ENCODE results near the gene ZFP37.
A peak's percentile ranks its signal among the peaks of the same experiment; 100 is the strongest.
"Not testable (repeated sequence)": the region's sequence is repeated elsewhere in the genome, so short reads cannot be mapped to it uniquely, and the experiment has no call there.

ZFP37 gene

GRCh38 chr9:113056191-113057106 is at the start of gene ZFP37:
Gene ZFP37 (minus strand): TSS chr9:113056724. CDS start chr9:113056688, 36 bp downstream.
- intact Hi-C loops (cut with DNase I) = loop anchor here (1.0 to 10.0 kb wide), 2 partner anchors 44 to 358 kb away; partner anchors contain the start of genes C9orf43, POLE3 and ZNF883
- peak; percentile 88 to 99 (median 95) for DNase-seq

GRCh38 chr9:113105345-113105744 is 48.8 kb upstream of the ZFP37 start:
- intact Hi-C loops (cut with DNase I); DNase-seq: not testable (repeated sequence)

- intact Hi-C loops (cut with DNase I) = loop anchor here (10.0 kb wide), 1 partner anchor 161 kb away; no protein-coding TSS in a partner anchor
- DNase-seq = no peak
Measured at GRCh38 chr9:113095561-113095960, 39.0 kb upstream of the ZFP37 start.

GRCh38 chr9:113089924-113090323 is 33.4 kb upstream of the ZFP37 start:
- DNase-seq = peak in 1 of 10 donors; percentile 67
- intact Hi-C loops (cut with DNase I) = loop anchor here (10.0 kb wide), 1 partner anchor 155 kb away; no protein-coding TSS in a partner anchor

GRCh38 chr9:113089143-113089505 is 32.6 kb upstream of the ZFP37 start:
- intact Hi-C loops (cut with DNase I); DNase-seq: not testable (repeated sequence)

GRCh38 chr9:113088456-113089142 is 32.1 kb upstream of the ZFP37 start:
- intact Hi-C loops (cut with DNase I) = not testable (repeated sequence)
- DNase-seq = peak in 1 of 10 donors; percentile 73

GRCh38 chr9:113062932-113063310 is 6.4 kb upstream of the ZFP37 start:
- peak in 2 of 10 donors; percentile 8 to 51 for DNase-seq

GRCh38 chr9:113062256-113062931 is 5.9 kb upstream of the ZFP37 start:
- peak in 4 of 10 donors; percentile 13 to 71 (median 46) for DNase-seq
- intact Hi-C loops (cut with DNase I) = not testable (repeated sequence)

More at GRCh38 chr9:113062932-113063310, 6.4 kb upstream of the ZFP37 start:
- intact Hi-C loops (cut with DNase I) = not testable (repeated sequence)

GRCh38 chr9:113061072-113061850 is 4.7 kb upstream of the ZFP37 start:
- DNase-seq = peak in 3 of 10 donors; percentile 11 to 87 (median 27)
- intact Hi-C loops (cut with DNase I) = not testable (repeated sequence)

- intact Hi-C loops (cut with DNase I) = loop anchor here (10.0 kb wide), 1 partner anchor 355 kb away; the partner anchor contains the start of genes C9orf43 and POLE3
- peak in 2 of 10 donors; percentile 26 to 86 for DNase-seq
Measured at GRCh38 chr9:113059581-113060284, 3.2 kb upstream of the ZFP37 start.

GRCh38 chr9:113057193-113057592 is 669 bp upstream of the ZFP37 start:
- intact Hi-C loops (cut with DNase I) = loop anchor here (10.0 kb wide), 1 partner anchor 358 kb away; the partner anchor contains the start of genes C9orf43 and POLE3
- DNase-seq = no peak

- intact Hi-C loops (cut with DNase I) = no loop called here
- DNase-seq = no peak
Measured at GRCh38 chr9:113042884-113043657, 13.5 kb downstream of the ZFP37 start.

- intact Hi-C loops (cut with DNase I) = no loop called here
- DNase-seq = no peak
Measured at GRCh38 chr9:113026200-113026599, 30.3 kb downstream of the ZFP37 start.

- DNase-seq = no peak
- intact Hi-C loops (cut with DNase I) = no loop called here
Measured at GRCh38 chr9:113018247-113018646, 38.3 kb downstream of the ZFP37 start.

- intact Hi-C loops (cut with DNase I) = loop anchor here (1.0 kb wide), 1 partner anchor 44 kb away; the partner anchor contains the start of gene ZFP37
- no peak for DNase-seq
Measured at GRCh38 chr9:113012492-113012891, 44.0 kb downstream of the ZFP37 start.

- DNase-seq = peak; percentile 55 to 95 (median 70)
- intact Hi-C loops (cut with DNase I) = loop anchor here (1.0 kb wide), 1 partner anchor 44 kb away; the partner anchor contains the start of gene ZFP37
Measured at GRCh38 chr9:113011911-113012381, 44.6 kb downstream of the ZFP37 start, which contains the start of gene ZNF883. Gene ZNF883 (minus strand): TSS chr9:113012192.

- no peak for DNase-seq
- intact Hi-C loops (cut with DNase I) = no loop called here
Measured at GRCh38 chr9:113005777-113006176, 50.7 kb downstream of the ZFP37 start.

Data from posterior cingulate gyrus (tissue), 11 donors.